GM19240 (cell line): ENCODE measurements around the gene RBM27.
A peak's percentile ranks its signal among the peaks of the same experiment; 100 is the strongest.
"Not testable (repeated sequence)": the region's sequence is repeated elsewhere in the genome, so short reads cannot be mapped to it uniquely, and the experiment has no call there.

Experiments
- DNase-seq: peaks from one replicate; pipeline ENCODE4 v3.0.0; 2011; ENCODE audit warnings: low spot score; ENCODE audit not compliant: insufficient read length

Gene RBM27

GRCh38 chr5:146203011-146203871, at the start of gene RBM27:
RBM27 (plus strand) TSS chr5:146203605; CDS start chr5:146203766, 161 bp downstream.
- DNase-seq: peak; percentile 91

GRCh38 chr5:146158255-146158654, 45.1 kb upstream of the RBM27 start:
- DNase-seq: no peak

- DNase-seq: no peak
These were observed 39.0 kb upstream of the RBM27 start for GRCh38 chr5:146164382-146164781.

GRCh38 chr5:146165460-146165859, 37.9 kb upstream of the RBM27 start:
- no peak for DNase-seq

- DNase-seq: no peak
These were observed 37.5 kb upstream of the RBM27 start for GRCh38 chr5:146165903-146166302.

- DNase-seq: no peak
These were observed 34.3 kb upstream of the RBM27 start for GRCh38 chr5:146169076-146169475.

- not testable (repeated sequence) for DNase-seq
These were observed 30.4 kb upstream of the RBM27 start for GRCh38 chr5:146173049-146173448.

GRCh38 chr5:146173597-146173996, 29.8 kb upstream of the RBM27 start:
- peak; percentile 12 for DNase-seq

GRCh38 chr5:146176805-146177204, 26.6 kb upstream of the RBM27 start:
- DNase-seq: no peak

- no peak for DNase-seq
These were observed 23.7 kb upstream of the RBM27 start for GRCh38 chr5:146179696-146180095.

GRCh38 chr5:146183403-146183802, 20.0 kb upstream of the RBM27 start:
- DNase-seq: not testable (repeated sequence)

GRCh38 chr5:146185161-146185560, 18.2 kb upstream of the RBM27 start:
- DNase-seq: no peak

- no peak for DNase-seq
These were observed 15.0 kb upstream of the RBM27 start for GRCh38 chr5:146188358-146188757.

GRCh38 chr5:146192571-146193043, 10.8 kb upstream of the RBM27 start:
- no peak for DNase-seq

GRCh38 chr5:146193285-146193684, 10.1 kb upstream of the RBM27 start:
- DNase-seq: no peak

GRCh38 chr5:146194997-146195396, 8.4 kb upstream of the RBM27 start:
- DNase-seq: not testable (repeated sequence)

GRCh38 chr5:146196459-146197048, 6.9 kb upstream of the RBM27 start:
- DNase-seq: no peak

GRCh38 chr5:146199176-146199815, 4.1 kb upstream of the RBM27 start:
- no peak for DNase-seq

- not testable (repeated sequence) for DNase-seq
These were observed 1.6 kb upstream of the RBM27 start for GRCh38 chr5:146201795-146202194.

GRCh38 chr5:146203872-146204192, 427 bp downstream of the RBM27 start:
- DNase-seq: no peak

GRCh38 chr5:146205499-146206202, 2.2 kb downstream of the RBM27 start:
- DNase-seq: no peak

GRCh38 chr5:146206257-146206656, 2.9 kb downstream of the RBM27 start:
- no peak for DNase-seq
